Astrocyte (in vitro differentiated cells and primary cell): Measurements from ENCODE around the gene ATP2B2. TPM values are rescaled to one million over a fixed set of nuclear protein-coding genes. Genes with fewer than 3 reads are reported as not detected.

Experiments used
- DNase-seq: peaks from one replicate; pipeline ENCODE4 v3.0.0-alpha.2; 2010; ENCODE audit warnings: low read depth
- FAIRE-seq: peaks from 2 replicates; lab custom pipeline; 2011; peaks lifted over from hg19 to GRCh38; lab: Jason Lieb, UNC
- H2AFZ ChIP-seq: 2 replicates; pipeline ENCODE4 v1.6.0; 2012; ENCODE audit warnings: low read depth, low read length, inconsistent platforms
- H3K27ac ChIP-seq: 2 replicates; pipeline ENCODE4 v1.5.1; 2011; ENCODE audit warnings: low read depth, low read length, inconsistent platforms
- H3K27me3 ChIP-seq: 2 replicates; pipeline ENCODE4 v1.6.0; 2011; ENCODE audit warnings: low read length, inconsistent platforms; ENCODE audit not compliant: insufficient read depth
- H3K36me3 ChIP-seq: 2 replicates; pipeline ENCODE4 v1.5.1; 2011; ENCODE audit warnings: low read length, inconsistent platforms; ENCODE audit not compliant: insufficient read depth
- H3K4me1 ChIP-seq: 2 replicates; pipeline ENCODE4 v1.5.1; 2011; ENCODE audit warnings: low read length, inconsistent platforms; ENCODE audit not compliant: insufficient read depth
- H3K4me2 ChIP-seq: 2 replicates; pipeline ENCODE4 v1.6.0; 2012; ENCODE audit warnings: low read length, inconsistent platforms
- H3K4me3 ChIP-seq: 2 replicates; pipeline ENCODE4 v1.5.1; 2011; ENCODE audit warnings: low read depth, mild to moderate bottlenecking, low read length, inconsistent platforms; ENCODE audit not compliant: insufficient read depth
- H3K79me2 ChIP-seq: 2 replicates; pipeline ENCODE4 v1.6.0; 2012; ENCODE audit warnings: mild to moderate bottlenecking, low read length, inconsistent platforms; ENCODE audit not compliant: insufficient read depth
- H3K9ac ChIP-seq: 2 replicates; pipeline ENCODE4 v1.6.0; 2012; ENCODE audit warnings: mild to moderate bottlenecking, low read length, inconsistent platforms
- H3K9me3 ChIP-seq: 2 replicates; pipeline ENCODE4 v1.5.1; 2012; ENCODE audit warnings: low read depth, mild to moderate bottlenecking, low read length, inconsistent platforms; ENCODE audit not compliant: insufficient read depth
- H4K20me1 ChIP-seq: 2 replicates; pipeline ENCODE4 v1.6.0; 2012; ENCODE audit warnings: low read length, inconsistent platforms; ENCODE audit not compliant: insufficient read depth
- H3K27ac Mint-ChIP-seq: one replicate; pipeline ENCODE4 v1.8.0; 2021; ENCODE audit warnings: mild to moderate bottlenecking, mixed read lengths; ENCODE audit not compliant: unreplicated experiment
- H3K27me3 Mint-ChIP-seq: one replicate; pipeline ENCODE4 v1.8.0; 2021; ENCODE audit warnings: low read depth, mixed read lengths; ENCODE audit not compliant: unreplicated experiment
- H3K36me3 Mint-ChIP-seq: one replicate; pipeline ENCODE4 v1.8.0; 2021; ENCODE audit warnings: low read depth, mixed read lengths; ENCODE audit not compliant: unreplicated experiment
- H3K4me1 Mint-ChIP-seq: one replicate; pipeline ENCODE4 v1.8.0; 2021; ENCODE audit warnings: low read depth, mixed read lengths; ENCODE audit not compliant: unreplicated experiment
- H3K4me3 Mint-ChIP-seq: one replicate; pipeline ENCODE4 v1.8.0; 2021; ENCODE audit warnings: mild to moderate bottlenecking, moderate library complexity, mixed read lengths; ENCODE audit not compliant: unreplicated experiment
- H3K9me3 Mint-ChIP-seq: one replicate; pipeline ENCODE4 v1.8.0; 2021; ENCODE audit warnings: mild to moderate bottlenecking, mixed read lengths; ENCODE audit not compliant: unreplicated experiment
- CTCF ChIP-seq: IDR thresholded peaks from 2 replicates; pipeline ENCODE4 v1.5.1; 2011; ENCODE audit warnings: low read depth, mild to moderate bottlenecking, inconsistent platforms, low read length, moderate library complexity; ENCODE audit not compliant: insufficient read depth
- EZH2 ChIP-seq: IDR thresholded peaks from 2 replicates; pipeline ENCODE4 v1.6.1; 2012; ENCODE audit warnings: mild to moderate bottlenecking, low read length, inconsistent platforms; ENCODE audit not compliant: insufficient read depth
- total RNA-seq: library from RNA; stranded (reverse); gene quantifications from 2 replicates; pipeline ENCODE4 v1.2.1, GENCODE V29; 2021

The ATP2B2 gene
- total RNA-seq, 1 donor from 2014 or later = 0.05 TPM

GRCh38 chr3:10553591-10554235 is 48.3 kb upstream of the ATP2B2 start:
- H4K20me1 ChIP-seq = no peaks in the 10 kb centered on the region
- H3K4me3 ChIP-seq = no peak overlapping the region
- no peak overlapping the region for H3K4me2 ChIP-seq
- no peaks in the 10 kb centered on the region for H3K27me3 ChIP-seq
- H2AFZ ChIP-seq = peak overlapping the region; percentile 30
- H3K27ac ChIP-seq = no peak overlapping the region
- peaks cover 25% of the 10 kb centered on the region for H3K4me1 ChIP-seq
- DNase-seq (no peak), FAIRE-seq (no peak)
- Mint-ChIP-seq H3K27ac (no peak overlapping the region), H3K9me3 (no peaks in the 10 kb centered on the region), H3K27me3 (peaks cover 23% of the 10 kb centered on the region), H3K4me3 (no peak overlapping the region), H3K36me3 (no peaks in the 10 kb centered on the region), H3K4me1 (peaks cover 8% of the 10 kb centered on the region)
- TF ChIP-seq EZH2 = no peak
- TF ChIP-seq CTCF = no peak
- H3K9ac ChIP-seq = no peak overlapping the region
- no peaks in the 10 kb centered on the region for H3K79me2 ChIP-seq
- no peaks in the 10 kb centered on the region for H3K36me3 ChIP-seq
- no peaks in the 10 kb centered on the region for H3K9me3 ChIP-seq

GRCh38 chr3:10552631-10552943 is 47.2 kb upstream of the ATP2B2 start:
- Mint-ChIP-seq H3K27me3 (peaks cover 22% of the 10 kb centered on the region), H3K27ac (no peak overlapping the region), H3K4me1 (peaks cover 5% of the 10 kb centered on the region), H3K4me3 (no peak overlapping the region), H3K9me3 (no peaks in the 10 kb centered on the region), H3K36me3 (no peaks in the 10 kb centered on the region)
- Histone ChIP-seq H2AFZ (no peak overlapping the region), H3K27ac (peak overlapping the region; percentile 17), H3K9ac (peak overlapping the region; percentile 12), H3K4me1 (peaks cover 19% of the 10 kb centered on the region), H4K20me1 (no peaks in the 10 kb centered on the region), H3K79me2 (no peaks in the 10 kb centered on the region), H3K4me3 (no peak overlapping the region), H3K27me3 (peaks cover 4% of the 10 kb centered on the region), H3K9me3 (no peaks in the 10 kb centered on the region), H3K4me2 (peak overlapping the region; percentile 67), H3K36me3 (no peaks in the 10 kb centered on the region)
- TF ChIP-seq EZH2 = no peak
- no peak for TF ChIP-seq CTCF
- DNase-seq = no peak
- FAIRE-seq = no peak
